ENCODE measurements around the gene FANCM.
A peak's percentile ranks its signal among the peaks of the same experiment; 100 is the strongest.
"Not testable (repeated sequence)": the region's sequence is repeated elsewhere in the genome, so short reads cannot be mapped to it uniquely, and the experiment has no call there.

FANCM gene

GRCh38 chr14:45135659-45136395, at the start of gene FANCM:
TSS of gene FANCM (plus strand) at chr14:45135930. CDS start at chr14:45136032, 102 bp downstream.
- DNase-seq (ENCODE audit: low read depth in 2 of 3, low spot score in 2 of 3), result peak; percentile 31 to 72 (median 62)

DNA sequence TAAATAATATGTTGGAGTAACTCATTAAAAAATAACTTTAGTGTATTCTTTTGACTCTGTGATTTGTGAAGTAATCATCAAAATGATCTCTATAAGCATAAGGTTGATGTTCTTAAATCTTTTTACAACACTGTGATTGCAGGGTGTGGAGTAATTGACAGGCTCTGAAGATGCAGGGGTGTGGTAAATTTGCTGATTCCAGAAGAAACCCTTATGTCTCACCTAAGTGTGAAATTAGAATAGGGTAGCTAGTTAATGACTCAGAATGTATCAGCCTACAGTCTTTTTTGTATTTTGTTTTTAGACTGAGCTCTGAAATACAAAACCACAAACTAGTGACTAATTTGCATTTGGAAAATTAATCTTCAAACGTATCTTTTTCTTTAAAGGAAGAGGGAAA, 45.9 kb upstream of the FANCM start:
- no peak for DNase-seq (ENCODE audit: low read depth in 2 of 3, low spot score in 2 of 3)

DNA sequence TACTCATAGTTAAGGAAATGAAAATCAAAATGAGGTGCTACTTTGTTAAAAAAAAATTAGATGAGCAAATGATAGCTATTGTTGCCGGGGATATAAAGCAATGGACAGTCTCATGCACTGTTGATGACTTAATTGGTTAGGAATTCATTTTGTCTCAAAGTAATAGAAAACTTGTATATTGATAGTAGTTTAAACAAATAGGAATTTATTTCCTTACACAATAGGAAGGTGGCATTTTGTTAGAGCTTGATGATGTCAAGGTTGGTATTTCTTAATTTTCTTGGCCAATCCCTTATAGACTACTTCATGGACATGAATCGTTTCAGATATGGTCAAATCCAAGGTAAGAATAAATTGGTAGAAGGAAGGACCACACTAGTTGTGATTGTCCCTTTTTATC, 44.0 kb upstream of the FANCM start:
- DNase-seq (ENCODE audit: low read depth in 2 of 3, low spot score in 2 of 3), result no peak

GRCh38 chr14:45094275-45094674, 41.5 kb upstream of the FANCM start:
- no peak for DNase-seq (ENCODE audit: low read depth in 2 of 3, low spot score in 2 of 3)

DNA sequence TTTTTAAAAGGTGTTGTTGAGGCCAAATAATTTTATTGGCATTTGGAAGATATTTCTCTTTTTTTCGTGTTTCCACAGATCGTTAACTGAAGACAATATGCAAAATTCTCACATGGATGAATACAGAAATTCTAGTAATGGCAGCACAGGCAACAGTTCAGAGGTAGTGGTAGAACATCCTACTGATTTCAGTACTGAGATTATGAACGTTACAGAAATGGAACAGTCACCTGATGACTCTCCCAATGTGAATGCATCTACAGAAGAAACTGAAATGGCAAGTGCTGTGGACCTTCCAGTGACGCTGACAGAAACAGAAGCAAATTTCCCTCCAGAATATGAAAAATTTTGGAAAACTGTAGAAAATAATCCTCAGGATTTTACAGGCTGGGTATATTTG, 40.6 kb upstream of the FANCM start:
- no peak for DNase-seq (ENCODE audit: low read depth in 2 of 3, low spot score in 2 of 3)

DNA sequence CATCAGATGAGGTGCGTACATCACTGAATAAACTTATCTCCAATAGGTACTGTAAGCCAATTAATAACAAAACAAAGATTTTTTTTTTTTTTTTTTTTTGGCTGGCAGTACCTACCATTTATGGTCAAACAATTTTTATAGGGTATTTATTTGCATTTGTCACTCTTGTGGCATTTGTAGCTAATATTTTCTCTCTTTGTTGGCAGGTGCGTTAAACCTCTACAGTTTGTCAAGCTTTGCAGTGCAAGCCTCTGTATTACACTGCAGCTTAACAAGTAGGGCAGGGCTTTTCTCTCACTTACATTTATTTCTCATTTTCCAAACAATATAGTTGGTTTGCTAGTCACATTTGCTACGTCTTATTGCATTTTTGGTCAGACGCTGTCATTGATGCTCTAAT, 39.5 kb upstream of the FANCM start:
- DNase-seq (ENCODE audit: low read depth in 2 of 3, low spot score in 2 of 3), result no peak

GRCh38 chr14:45103806-45104205, 31.9 kb upstream of the FANCM start:
- DNase-seq (ENCODE audit: low read depth in 2 of 3, low spot score in 2 of 3), result no peak

DNA sequence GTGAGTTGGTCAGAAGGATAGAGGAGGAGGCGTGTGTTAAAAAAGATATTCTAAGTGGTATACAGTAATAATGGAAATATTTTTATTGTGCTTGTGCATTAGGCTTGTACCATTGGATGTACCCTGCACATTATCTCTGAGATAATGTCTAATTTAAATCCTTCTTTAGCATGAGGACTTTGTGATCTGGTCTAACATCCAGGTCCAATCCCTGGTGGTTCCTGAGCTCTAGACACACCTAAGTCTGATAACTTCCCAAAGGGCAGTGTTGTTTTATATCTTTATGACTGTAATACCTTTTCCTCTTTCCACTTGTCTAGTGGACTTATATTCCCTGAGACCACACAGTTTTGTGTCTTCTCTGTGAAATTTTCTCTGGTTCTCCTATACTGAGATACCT, 31.2 kb upstream of the FANCM start:
- DNase-seq (ENCODE audit: low read depth in 2 of 3, low spot score in 2 of 3), result no peak

DNA sequence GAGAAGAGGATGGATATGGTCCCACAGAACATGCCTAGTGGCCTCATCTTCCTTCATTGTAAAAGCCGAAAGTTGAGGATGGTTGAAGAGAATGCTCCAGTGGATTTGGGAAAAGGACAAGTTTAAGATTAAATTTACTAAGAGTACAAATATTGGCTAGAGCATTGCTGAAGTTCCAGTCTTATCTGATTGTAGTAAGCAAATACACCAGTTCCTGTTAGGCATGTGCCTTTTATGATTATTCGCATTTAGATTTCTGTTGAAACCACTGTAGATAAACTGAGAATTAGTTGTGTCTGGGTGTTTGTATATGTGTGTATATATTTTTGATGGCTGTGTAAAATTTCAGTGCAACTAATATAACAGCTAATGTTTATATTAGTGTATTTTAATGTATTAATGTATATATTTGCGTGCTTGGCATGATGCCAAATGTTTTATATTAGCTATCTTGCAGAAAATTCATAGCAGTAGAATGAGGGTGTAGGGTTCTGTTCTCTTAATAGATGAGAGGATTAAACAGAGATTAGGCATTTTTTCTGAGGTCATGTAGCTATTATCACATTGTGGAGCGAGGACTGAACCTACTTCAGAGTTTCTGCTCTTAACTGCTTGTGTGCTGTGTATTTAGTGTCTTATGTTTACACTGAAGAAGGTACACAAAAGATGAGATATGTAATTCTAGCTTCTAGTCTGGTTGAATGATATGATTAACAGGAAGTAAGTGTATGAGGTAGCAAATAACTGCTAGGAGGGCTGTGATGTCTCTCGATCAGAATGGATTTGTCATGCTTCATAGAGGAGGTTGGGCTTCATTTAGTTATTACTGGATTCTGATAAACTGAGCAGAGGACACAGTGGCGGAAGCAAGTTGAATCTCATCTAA, 22.6 kb upstream of the FANCM start:
- DNase-seq (ENCODE audit: low read depth in 2 of 3, low spot score in 2 of 3), result no peak

DNA sequence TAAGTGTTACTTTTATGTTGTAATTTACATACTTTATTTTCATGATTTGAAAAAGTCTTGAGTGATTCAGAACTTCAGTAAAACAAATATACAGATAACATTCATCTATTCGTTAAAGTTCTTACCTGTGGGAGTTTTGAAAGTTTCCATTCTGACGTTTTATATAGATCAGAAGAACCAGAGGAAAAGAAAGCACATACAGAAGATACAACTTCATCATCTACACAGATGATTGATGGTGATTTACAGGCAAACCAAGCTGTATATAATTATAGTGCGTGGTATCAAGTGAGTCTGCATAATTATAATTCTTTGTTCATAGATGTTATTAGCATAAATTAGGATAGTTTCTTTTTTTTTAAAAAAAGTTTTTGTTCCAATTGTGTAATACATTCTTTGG, 21.4 kb upstream of the FANCM start:
- DNase-seq (ENCODE audit: low read depth in 2 of 3, low spot score in 2 of 3), result no peak

DNA sequence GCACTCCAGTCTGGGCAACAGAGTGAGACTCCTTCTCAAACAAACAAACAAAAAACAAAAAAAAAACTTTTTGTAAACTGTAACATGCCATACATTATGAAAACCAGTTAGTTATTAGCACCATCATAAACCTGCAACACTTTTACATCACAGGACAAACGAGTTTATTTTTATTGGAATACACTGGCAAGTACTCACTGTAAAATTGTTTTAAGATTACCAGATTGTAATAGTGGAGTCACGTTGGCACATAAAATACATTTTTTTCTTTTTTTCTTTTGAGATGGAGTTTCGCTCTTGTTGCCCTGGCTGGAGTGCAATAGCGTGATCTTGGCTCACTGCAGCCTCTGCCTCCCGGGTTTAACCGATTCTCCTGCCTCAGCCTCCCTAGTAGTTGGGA, 17.1 kb upstream of the FANCM start:
- DNase-seq (ENCODE audit: low read depth in 2 of 3, low spot score in 2 of 3), result no peak

- DNase-seq (ENCODE audit: low read depth in 2 of 3, low spot score in 2 of 3), result no peak
Measured at GRCh38 chr14:45120096-45120495, 15.6 kb upstream of the FANCM start.

DNA sequence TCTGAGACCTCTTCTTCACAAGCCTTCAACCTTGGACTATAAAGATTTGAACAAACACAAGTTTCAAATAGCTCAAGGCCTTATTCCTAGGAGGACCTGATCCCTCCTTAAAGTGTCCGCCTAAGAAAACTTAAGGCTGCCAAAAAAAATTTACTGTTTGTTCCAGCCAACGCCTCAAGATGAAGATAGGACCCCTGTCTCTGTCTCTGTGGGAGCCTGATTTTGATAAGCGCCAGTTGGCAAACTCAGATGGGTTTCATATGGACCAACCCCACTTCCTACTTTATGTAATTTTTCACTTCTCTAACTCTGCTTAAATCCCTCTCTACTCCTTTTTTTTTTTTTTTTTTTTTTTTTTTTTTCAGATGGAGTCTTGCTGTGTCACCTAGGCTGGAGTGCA, 12.5 kb upstream of the FANCM start:
- DNase-seq (ENCODE audit: low read depth in 2 of 3, low spot score in 2 of 3), result no peak

DNA sequence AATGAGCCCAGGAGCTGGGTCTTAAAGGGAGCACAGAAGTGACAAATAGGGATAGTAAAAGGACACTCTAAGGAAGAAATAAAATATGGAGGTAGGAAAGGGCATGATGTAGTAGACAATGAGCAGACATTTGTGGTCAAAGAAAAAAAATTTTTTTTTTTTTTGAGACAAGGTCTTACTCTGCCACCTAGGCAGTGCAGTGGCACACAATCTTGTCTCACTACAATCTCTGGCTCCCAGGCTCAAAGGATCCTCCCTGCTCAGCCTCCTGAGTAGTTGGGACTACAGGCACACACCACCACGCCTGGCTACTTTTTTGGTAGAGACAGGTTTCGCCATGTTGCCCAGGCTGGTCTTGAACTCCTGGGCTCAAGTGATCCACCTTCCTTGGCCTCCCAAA, 10.0 kb upstream of the FANCM start:
- DNase-seq (ENCODE audit: low read depth in 2 of 3, low spot score in 2 of 3), result no peak

- no peak for DNase-seq (ENCODE audit: low read depth in 2 of 3, low spot score in 2 of 3)
Measured at GRCh38 chr14:45128963-45129629, 6.6 kb upstream of the FANCM start.

GRCh38 chr14:45133683-45134050, 2.1 kb upstream of the FANCM start:
- DNase-seq (ENCODE audit: low read depth in 2 of 3, low spot score in 2 of 3), result no peak

DNA sequence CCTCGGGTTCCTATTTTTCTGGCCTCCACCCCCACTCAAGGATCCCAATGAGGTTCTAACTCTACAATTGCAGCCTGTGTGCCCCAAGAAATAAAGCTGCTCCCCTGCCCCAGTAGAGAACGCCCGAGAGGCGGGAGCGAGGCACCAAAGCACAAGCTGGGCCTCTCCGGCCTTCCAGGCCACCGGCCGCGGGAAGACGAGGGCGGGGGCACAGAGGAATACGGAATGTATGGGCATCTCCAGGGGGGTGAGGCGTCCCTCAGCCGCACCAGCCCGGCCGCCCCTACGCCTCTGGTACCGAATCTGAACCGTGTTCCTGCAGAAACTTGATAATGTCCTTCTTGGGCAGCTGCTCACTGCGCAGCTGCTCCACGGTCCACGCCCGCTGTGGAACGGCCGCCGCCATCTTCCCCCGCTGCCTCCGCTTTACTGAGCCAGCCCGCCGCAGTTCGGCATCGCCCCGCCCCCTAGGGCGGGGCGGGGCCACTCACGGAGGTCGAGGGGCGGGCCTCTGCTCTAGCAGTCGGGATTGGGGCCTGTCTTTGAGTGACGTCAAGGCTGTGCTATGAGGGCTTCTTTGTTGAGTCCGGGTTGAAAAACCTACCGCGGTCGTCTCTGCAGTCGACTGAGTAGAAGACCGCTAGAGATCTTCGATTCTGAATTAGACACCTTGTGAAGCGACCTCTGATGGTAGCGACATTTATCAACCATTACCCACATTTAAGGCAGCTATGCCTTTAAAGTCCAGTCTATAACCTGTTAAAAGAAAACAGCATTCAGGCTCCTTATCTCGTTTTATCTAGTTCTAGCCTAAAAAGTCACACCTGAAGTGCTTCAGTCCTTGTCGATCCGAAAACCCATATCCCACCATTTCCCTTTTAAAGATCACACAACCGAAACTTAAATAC, 1.4 kb upstream of the FANCM start, which contains the start of gene FKBP3:
TSS of gene FKBP3 (minus strand) at position 431 of the 908 bp plus-strand sequence. CDS start at position 406, 25 bp downstream.
- DNase-seq (ENCODE audit: low read depth in 2 of 3, low spot score in 2 of 3), result peak; percentile 82 to 87 (median 86)

DNA sequence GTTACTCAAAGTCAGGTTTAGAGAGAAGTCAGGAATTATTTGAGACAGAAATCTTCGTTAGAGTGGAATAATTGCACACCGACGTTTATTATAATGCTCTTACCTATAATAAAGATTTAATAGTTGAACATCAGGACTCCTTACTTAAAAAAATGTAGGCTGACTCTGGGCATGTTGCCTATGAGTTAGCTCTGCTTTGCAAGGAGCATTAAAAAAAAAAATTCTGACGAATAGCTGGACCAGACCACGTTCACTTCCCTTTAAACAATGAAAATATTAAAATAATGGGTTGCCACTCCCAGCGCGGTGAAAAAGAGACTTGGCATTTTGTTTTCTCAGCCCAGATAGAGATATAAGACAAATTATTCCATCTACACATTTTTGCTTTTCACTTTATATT, 574 bp upstream of the FANCM start:
- DNase-seq (ENCODE audit: low read depth in 2 of 3, low spot score in 2 of 3), result no peak

DNA sequence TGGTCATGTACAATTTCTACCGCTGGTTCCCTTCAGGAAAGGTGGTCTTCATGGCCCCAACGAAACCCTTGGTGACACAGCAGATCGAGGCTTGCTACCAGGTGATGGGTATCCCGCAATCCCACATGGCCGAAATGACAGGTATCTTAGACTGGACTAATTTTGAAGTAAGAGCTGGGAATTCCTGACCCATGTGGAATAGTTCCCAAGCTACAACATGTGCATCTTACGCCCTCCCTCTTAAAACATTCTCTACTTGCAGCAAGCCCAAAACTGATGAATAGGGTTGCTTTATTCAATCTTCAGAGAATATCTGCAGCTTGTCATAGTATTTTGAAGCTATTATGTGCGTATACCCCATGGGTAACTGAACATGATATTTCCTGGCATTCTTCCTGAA, 669 bp downstream of the FANCM start:
- DNase-seq (ENCODE audit: low read depth in 2 of 3, low spot score in 2 of 3), result no peak

DNA sequence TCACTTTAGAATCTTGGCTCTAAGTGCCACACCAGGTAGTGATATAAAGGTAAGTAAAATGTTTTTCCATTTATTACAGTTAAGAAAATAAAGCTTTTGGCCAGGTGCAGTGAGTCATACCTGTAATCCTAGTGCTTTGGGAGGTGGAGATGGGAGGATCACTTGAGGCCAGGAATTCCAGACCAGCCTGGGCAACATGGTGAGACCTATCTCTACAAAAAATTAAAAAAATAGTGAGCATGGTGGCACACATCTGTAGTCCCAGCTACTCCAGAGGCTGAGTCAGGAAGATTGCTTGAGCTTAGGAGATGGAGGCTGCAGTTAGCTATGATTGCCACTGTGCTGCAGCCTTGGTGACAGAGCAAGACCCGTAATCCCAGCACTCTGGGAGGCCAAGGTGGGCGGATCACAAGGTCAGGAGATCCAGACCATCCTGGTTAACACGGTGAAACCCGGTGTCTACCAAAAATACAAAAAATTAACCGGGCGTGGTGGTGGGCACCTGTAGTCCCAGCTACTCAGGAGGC, 5.0 kb downstream of the FANCM start:
- no peak for DNase-seq (ENCODE audit: low read depth in 2 of 3, low spot score in 2 of 3)

- not testable (repeated sequence) for DNase-seq (ENCODE audit: low read depth in 2 of 3, low spot score in 2 of 3)
Measured at GRCh38 chr14:45142083-45142482, 6.4 kb downstream of the FANCM start.
